GM12878 (cell line): ENCODE data around the gene GZMH. TPM values are rescaled to one million over a fixed set of nuclear protein-coding genes. Genes with fewer than 3 reads are reported as not detected.

Source experiments
- ATAC-seq: fragments of 200-7000 bp; cut with Tn5 transposase; 3 replicates; pipeline ENCODE4 v1.9.1; 2020; ENCODE audit warnings: mild to moderate bottlenecking, moderate library complexity
- BruUV-seq: library from RNA; stranded (reverse); fragments of 400-500 nt; replicated peaks from 2 replicates; lab custom pipeline; 2021; lab: Mats Ljungman, UMichigan
- CTCF ChIA-PET: fragments of 300-600 bp; sonication (Branson Sonifier 250); formaldehyde crosslinking; extraction: SDS; loops from one replicate; lab custom pipeline; 2021; ENCODE audit warnings: inconsistent platforms; lab: Yijun Ruan, JAX
- POLR2A ChIA-PET: fragments of 350-600 bp; formaldehyde crosslinking; extraction: SDS; loops from one replicate; lab custom pipeline; 2021; ENCODE audit warnings: inconsistent platforms; lab: Charles Lee
- RAD21 ChIA-PET: fragments of 300-600 bp; sonication (Branson Sonifier 250); formaldehyde crosslinking; loops from one replicate; lab custom pipeline; 2023; ENCODE audit warnings: antibody characterized with exemption; ENCODE audit not compliant: unreplicated experiment; lab: Charles Lee
- SMC1A ChIA-PET: fragments of 300-600 bp; sonication (Branson Sonifier 250); formaldehyde crosslinking; loops from one replicate; lab custom pipeline; 2023; ENCODE audit not compliant: unreplicated experiment, uncharacterized antibody; lab: Charles Lee
- DNase-seq: peaks from one replicate; pipeline ENCODE4 v3.0.0-alpha.2; 2011; ENCODE audit warnings: low read depth, low spot score
- FAIRE-seq: peaks from 3 replicates; lab custom pipeline; 2011; peaks lifted over from hg19 to GRCh38; lab: Jason Lieb, UNC
- H2AFZ ChIP-seq: 2 replicates; pipeline ENCODE4 v1.6.0; 2011; ENCODE audit warnings: low read depth, low read length, control low read depth; ENCODE audit not compliant: control insufficient read depth
- H3K27ac ChIP-seq: 2 replicates; pipeline ENCODE4 v1.5.1; 2011; ENCODE audit warnings: control low read depth; ENCODE audit not compliant: control insufficient read depth, insufficient read depth
- H3K27me3 ChIP-seq, 2 experiments: replicated peaks in 1 of 2; 2 replicates each; pipeline versions ENCODE4 v1.6.0 to v1.6.1; 2011; ENCODE audit warnings: low read length in 1 of 2; ENCODE audit not compliant: control insufficient read depth in 2 of 2, insufficient read depth in 2 of 2
- H3K36me3 ChIP-seq, 2 experiments: 2 replicates each; pipeline ENCODE4 v1.5.1; 2011; ENCODE audit warnings: low read length in 1 of 2; ENCODE audit not compliant: control insufficient read depth in 2 of 2, insufficient read depth in 2 of 2
- H3K4me1 ChIP-seq: 2 replicates; pipeline ENCODE4 v1.6.1; 2011; ENCODE audit warnings: mild to moderate bottlenecking, low read length, moderate library complexity, mixed read lengths; ENCODE audit not compliant: control insufficient read depth, insufficient read depth
- H3K4me2 ChIP-seq: 2 replicates; pipeline ENCODE4 v1.6.0; 2011; ENCODE audit warnings: control low read depth; ENCODE audit not compliant: control insufficient read depth, insufficient read depth
- H3K4me3 ChIP-seq: fragments of 200-600 bp; sonication (generic); 2 replicates; pipeline ENCODE4 v1.5.1; 2016
- H3K79me2 ChIP-seq: 2 replicates; pipeline ENCODE4 v1.6.0; 2011; ENCODE audit warnings: low read length; ENCODE audit not compliant: control insufficient read depth, insufficient read depth
- H3K9ac ChIP-seq: 2 replicates; pipeline ENCODE4 v1.8.0; 2011; ENCODE audit warnings: low read length, control low read depth, mixed read lengths; ENCODE audit not compliant: control insufficient read depth, insufficient read depth
- H3K9me3 ChIP-seq: replicated peaks from 3 replicates; pipeline ENCODE4 v1.5.1; 2011; ENCODE audit warnings: mild to moderate bottlenecking, low read length; ENCODE audit not compliant: control insufficient read depth, insufficient read depth
- H4K20me1 ChIP-seq: 2 replicates; pipeline ENCODE4 v1.6.0; 2011; ENCODE audit not compliant: control insufficient read depth, insufficient read depth
- ATF7 ChIP-seq: fragments of 450-650 bp; IDR thresholded peaks from 2 replicates; pipeline ENCODE4 v1.6.1; 2016; ENCODE audit warnings: low read depth, mild to moderate bottlenecking
- BHLHE40 ChIP-seq, 2 experiments: fragments of 450-650 bp in 1 of 2; IDR thresholded peaks; 2 replicates each; pipeline ENCODE4 v1.6.1; 2011 to 2017; ENCODE audit warnings: low read depth in 2 of 2, borderline replicate concordance in 1 of 2, improper control_type of control experiment in 1 of 2, low read length in 1 of 2, mild to moderate bottlenecking in 1 of 2
- BMI1 ChIP-seq: fragments of 450-650 bp; IDR thresholded peaks from 2 replicates; pipeline ENCODE4 v1.6.1; 2016; ENCODE audit warnings: mild to moderate bottlenecking, moderate library complexity, borderline replicate concordance
- CBFB ChIP-seq: IDR thresholded peaks from 2 replicates; pipeline ENCODE4 v1.6.1; 2016; ENCODE audit warnings: antibody characterized with exemption, low read depth
- CREB1 ChIP-seq: IDR thresholded peaks from 2 replicates; pipeline ENCODE4 v1.6.1; 2012; ENCODE audit warnings: low read depth, mild to moderate bottlenecking, inconsistent platforms
- CREM ChIP-seq: IDR thresholded peaks from 2 replicates; pipeline ENCODE4 v1.6.1; 2014; ENCODE audit warnings: antibody characterized with exemption, low read depth
- DPF2 ChIP-seq: fragments of 450-650 bp; IDR thresholded peaks from 2 replicates; pipeline ENCODE4 v1.6.1; 2017; ENCODE audit warnings: mild to moderate bottlenecking
- EP300 ChIP-seq, 2 experiments: fragments of 150-350 bp in 1 of 2; IDR thresholded peaks; 2 replicates each; pipeline ENCODE4 v1.6.1; 2011 to 2012; ENCODE audit warnings: low read depth in 2 of 2, low read length in 2 of 2, borderline replicate concordance in 1 of 2, improper control_type of control experiment in 1 of 2, inconsistent platforms in 1 of 2; ENCODE audit not compliant: control insufficient read depth in 1 of 2
- MYB ChIP-seq: fragments of 150-350 bp; IDR thresholded peaks from 2 replicates; pipeline ENCODE4 v1.6.1; 2014; ENCODE audit warnings: mild to moderate bottlenecking, low read depth, low read length, borderline replicate concordance
- PAX8 ChIP-seq: fragments of 450-650 bp; IDR thresholded peaks from 2 replicates; pipeline ENCODE4 v1.6.1; 2017; ENCODE audit warnings: mild to moderate bottlenecking, moderate library complexity
- RUNX3 ChIP-seq: IDR thresholded peaks from 2 replicates; pipeline ENCODE4 v1.6.1; 2012; ENCODE audit warnings: low read length, inconsistent platforms
- STAT1 ChIP-seq: fragments of 450-650 bp; conservative IDR thresholded peaks from 2 replicates; pipeline ENCODE4 v1.6.1; 2014; ENCODE audit warnings: antibody characterized with exemption, mild to moderate bottlenecking
- SUPT20H ChIP-seq: IDR thresholded peaks from 2 replicates; pipeline ENCODE4 v1.6.1; 2011; ENCODE audit warnings: low read depth, mild to moderate bottlenecking, low read length, moderate library complexity, borderline replicate concordance; ENCODE audit not compliant: control insufficient read depth
- ZNF207 ChIP-seq: fragments of 450-650 bp; IDR thresholded peaks from 2 replicates; pipeline ENCODE4 v1.6.1; 2014; ENCODE audit warnings: antibody characterized with exemption, mild to moderate bottlenecking, borderline replicate concordance
- WGBS: methylation state at CpG from one replicate; pipeline ENCODE4 v1.1.6; 2016; ENCODE audit warnings: low lambda C conversion rate; ENCODE audit not compliant: insufficient replicate concordance, insufficient coverage; ENCODE audit errors: missing lambda C conversion rate; 5-methylcytosine and 5-hydroxymethylcytosine counted together
- in situ Hi-C: fragments of 300-500 bp; cut with MboI; formaldehyde crosslinking; loops from 9 replicates; pipeline ENCODE4 v1.14.3; 2018; ENCODE audit warnings: mixed read lengths
- intact Hi-C: fragments of 100-400 bp; cut with micrococcal nuclease; formaldehyde crosslinking; loops from one replicate; pipeline ENCODE4 v1.14.2; 2022; ENCODE audit not compliant: unreplicated experiment
- polyA plus RNA-seq, 11 experiments: library from polyadenylated mRNA; depleted of rRNA in 4 of 11; unstranded in 6 of 11; stranded (reverse) in 5 of 11; fragments of >200 nt; fragmentation: Nextera tagmentation in 4 of 11; fragmentation: Illumina TruSeq in 1 of 11; extraction: Ambion mirVana in 4 of 11; extraction: Trizol in 1 of 11; gene quantifications; 1 replicate in 1 of 11; 2 replicates in 10 of 11; pipeline versions ENCODE4 v1.2.1 to v1.2.3, GENCODE V29; 2011 to 2016; ENCODE audit warnings: inconsistent platforms in 2 of 11, missing spikeins in 2 of 11, low read depth in 1 of 11
- total RNA-seq, 4 experiments: library from RNA; depleted of rRNA in 3 of 4; stranded (reverse); fragments of >200 nt in 3 of 4; fragmentation: Illumina TruSeq in 1 of 4; extraction: Trizol in 1 of 4; gene quantifications; 2 replicates each; pipeline versions ENCODE4 v1.2.1 to v1.2.3, GENCODE V29; 2013 to 2021
- TF ChIP-seq, protein P1 (sequence below): fragments of 450-650 bp; IDR thresholded peaks from 2 replicates; pipeline ENCODE4 v1.6.1; 2017; ENCODE audit warnings: low read depth, mild to moderate bottlenecking, moderate library complexity

Gene GZMH
- total and polyA plus RNA-seq, 10 of the 15 experiments (the other 5 are each of a cell fraction or from before 2014, with no cell fraction given): 0.16 to 0.53 (median 0.22) TPM; not detected in 6

DNA sequence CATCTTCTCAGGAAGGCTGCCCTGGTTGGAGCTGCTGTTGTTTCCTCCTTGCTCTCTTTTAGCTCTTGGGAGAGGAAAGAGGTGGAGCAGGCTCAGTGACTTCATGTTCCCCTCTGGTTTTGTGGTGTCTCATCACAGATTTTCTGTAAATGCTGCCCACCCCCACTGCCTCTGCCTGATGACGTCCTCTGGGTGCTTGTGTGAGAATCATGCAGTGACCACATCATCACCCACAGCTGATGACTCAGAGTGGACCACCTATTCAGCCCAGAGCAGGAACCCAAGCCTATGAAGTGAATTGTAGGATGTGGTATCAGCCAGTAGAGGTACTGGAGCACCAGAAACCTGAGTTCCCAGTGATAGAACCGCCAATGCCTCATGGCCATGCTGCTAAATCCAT is 24.7 kb upstream of the GZMH start, which contains the start of gene GZMB:
Gene GZMB (minus strand): TSS at position 33 of the 400 bp plus-strand sequence. CDS start 30 bp downstream, at position 3.
- BruUV-seq: no TSS peak
- intact Hi-C loops (no loop called here), in situ Hi-C loops (no loop called here)
- H3K4me1 ChIP-seq: no peaks in the 10 kb centered on the region
- ATAC-seq (peak; percentile 64), DNase-seq (no peak), FAIRE-seq (no peak)
- ChIA-PET POLR2A (no interaction called here), SMC1A (no interaction called here), RAD21 (no interaction called here), CTCF (interaction anchor here (1.4 kb wide), 1 partner anchor 45 kb away, joined by 3 read pairs; no protein-coding TSS in a partner anchor)
- 47% methylated on average over 2 of the region's 2 CpGs for WGBS
- no peaks in the 10 kb centered on the region for H3K79me2 ChIP-seq
- no peak within 1 kb of the TSS for H3K4me3 ChIP-seq
- H3K36me3 ChIP-seq: no peaks in the 10 kb centered on the region
- H3K27ac ChIP-seq: no peak within 1 kb of the TSS
- H2AFZ ChIP-seq: no peak within 1 kb of the TSS
- H3K27me3 ChIP-seq: no peaks in the 10 kb centered on the region
- TF ChIP-seq EP300 (IDR thresholded peaks at IDR 0.05; ENCODE audit: borderline replicate concordance in 1 of 2, control insufficient read depth in 1 of 2, low read depth in 2 of 2, low read length in 2 of 2): no peak
- TF ChIP-seq BMI1: no peak
- TF ChIP-seq CREM: peak; percentile 44; the same call in 1 of the 2 replicates
- TF ChIP-seq CREB1: peak; percentile 78
- TF ChIP-seq, protein P1, sequence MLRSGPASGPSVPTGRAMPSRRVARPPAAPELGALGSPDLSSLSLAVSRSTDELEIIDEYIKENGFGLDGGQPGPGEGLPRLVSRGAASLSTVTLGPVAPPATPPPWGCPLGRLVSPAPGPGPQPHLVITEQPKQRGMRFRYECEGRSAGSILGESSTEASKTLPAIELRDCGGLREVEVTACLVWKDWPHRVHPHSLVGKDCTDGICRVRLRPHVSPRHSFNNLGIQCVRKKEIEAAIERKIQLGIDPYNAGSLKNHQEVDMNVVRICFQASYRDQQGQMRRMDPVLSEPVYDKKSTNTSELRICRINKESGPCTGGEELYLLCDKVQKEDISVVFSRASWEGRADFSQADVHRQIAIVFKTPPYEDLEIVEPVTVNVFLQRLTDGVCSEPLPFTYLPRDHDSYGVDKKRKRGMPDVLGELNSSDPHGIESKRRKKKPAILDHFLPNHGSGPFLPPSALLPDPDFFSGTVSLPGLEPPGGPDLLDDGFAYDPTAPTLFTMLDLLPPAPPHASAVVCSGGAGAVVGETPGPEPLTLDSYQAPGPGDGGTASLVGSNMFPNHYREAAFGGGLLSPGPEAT: no peak
- no peak for TF ChIP-seq STAT1
- TF ChIP-seq CBFB: no peak
- no peak for TF ChIP-seq BHLHE40 (IDR thresholded peaks at IDR 0.05; ENCODE audit: borderline replicate concordance in 1 of 2, low read depth in 2 of 2, low read length in 1 of 2)
- no peak for TF ChIP-seq DPF2
- TF ChIP-seq SUPT20H: no peak
- no peak for TF ChIP-seq PAX8
- no peak for TF ChIP-seq ZNF207
- TF ChIP-seq MYB: no peak
- 0 out of 2 replicates have a peak, but pooled peaks have one; percentile 11 for TF ChIP-seq RUNX3
- TF ChIP-seq ATF7: no peak
- H3K4me2 ChIP-seq: no peak within 1 kb of the TSS
- H3K9ac ChIP-seq: no peak within 1 kb of the TSS
- no peaks in the 10 kb centered on the region for H3K9me3 ChIP-seq
- H4K20me1 ChIP-seq: no peaks in the 10 kb centered on the region
